GM12878 (cell line): ENCODE measurements around the gene DAB2IP.

Experiments used
- BRCA1 ChIP-seq: IDR thresholded peaks from 2 replicates; pipeline ENCODE4 v1.6.1; 2011; ENCODE audit warnings: low read depth, low read length, improper control_type of control experiment
- CREM ChIP-seq: IDR thresholded peaks from 2 replicates; pipeline ENCODE4 v1.6.1; 2014; ENCODE audit warnings: antibody characterized with exemption, low read depth
- MAX ChIP-seq: IDR thresholded peaks from 2 replicates; pipeline ENCODE4 v1.6.1; 2012; ENCODE audit warnings: low read depth, low read length, improper control_type of control experiment
- POLR2A ChIP-seq: IDR thresholded peaks from 2 replicates; pipeline ENCODE4 v1.6.1; 2011; ENCODE audit warnings: low read depth, mild to moderate bottlenecking, low read length
- POLR2AphosphoS5 ChIP-seq: IDR thresholded peaks from 2 replicates; pipeline ENCODE4 v1.6.1; 2011; ENCODE audit warnings: mild to moderate bottlenecking, low read length, inconsistent platforms
- SREBF1 ChIP-seq: IDR thresholded peaks from 2 replicates; pipeline ENCODE4 v1.6.1; 2012; ENCODE audit warnings: mild to moderate bottlenecking, low read length
- SRF ChIP-seq, 2 experiments: IDR thresholded peaks; 2 replicates each; pipeline ENCODE4 v1.6.1; 2011; ENCODE audit warnings: low read depth in 2 of 2, low read length in 2 of 2, mild to moderate bottlenecking in 1 of 2, moderate library complexity in 1 of 2
- TCF7 ChIP-seq: IDR thresholded peaks from 2 replicates; pipeline ENCODE4 v1.6.1; 2014; ENCODE audit warnings: antibody characterized with exemption, borderline replicate concordance
- ZSCAN29 ChIP-seq: fragments of 450-650 bp; IDR thresholded peaks from 2 replicates; pipeline ENCODE4 v1.6.1; 2017; ENCODE audit warnings: mild to moderate bottlenecking, moderate library complexity
- TF ChIP-seq, protein P1 (sequence below), 3 experiments: IDR thresholded peaks in 2 of 3; conservative IDR thresholded peaks in 1 of 3; 2 replicates each; pipeline ENCODE4 v1.5.1; 2011; ENCODE audit warnings: low read depth in 3 of 3, low read length in 3 of 3, mild to moderate bottlenecking in 3 of 3, control low read depth in 2 of 3, moderate library complexity in 2 of 3, inconsistent platforms in 1 of 3, mixed read lengths in 1 of 3; ENCODE audit not compliant: control insufficient read depth in 2 of 3, insufficient read depth in 1 of 3; ENCODE audit errors: extremely low read depth in 1 of 3

DNA sequence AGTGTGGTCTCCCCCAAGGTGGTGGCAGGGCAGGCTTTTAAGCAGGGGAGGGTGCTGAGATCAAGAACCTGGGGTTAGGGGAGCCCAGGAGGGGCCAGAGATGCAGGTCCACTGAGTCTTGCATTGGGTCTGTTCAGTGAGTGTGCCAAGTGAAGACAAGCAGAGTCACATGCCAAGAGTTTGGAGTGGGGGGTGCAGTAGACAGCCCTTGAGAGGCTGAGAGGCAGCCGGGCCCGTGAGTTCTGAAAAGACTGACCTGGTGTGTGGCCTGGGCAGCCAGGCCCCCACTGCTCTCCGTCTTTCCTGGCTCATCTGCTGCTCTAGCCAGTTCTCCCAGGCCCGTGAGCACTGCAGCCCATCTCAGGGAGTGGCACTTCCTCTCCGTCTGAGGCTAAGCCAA lies 120.0 kb downstream of the DAB2IP start:
- TF ChIP-seq POLR2AphosphoS5 (no peak), BRCA1 (no peak), TCF7 (no peak), ZSCAN29 (no peak), POLR2A (no peak), CREM (no peak), SRF (IDR thresholded peaks at IDR 0.05; ENCODE audit: low read depth in 2 of 2, low read length in 2 of 2) (no peak), MAX (no peak), SREBF1 (no peak)
- TF ChIP-seq, protein P1, sequence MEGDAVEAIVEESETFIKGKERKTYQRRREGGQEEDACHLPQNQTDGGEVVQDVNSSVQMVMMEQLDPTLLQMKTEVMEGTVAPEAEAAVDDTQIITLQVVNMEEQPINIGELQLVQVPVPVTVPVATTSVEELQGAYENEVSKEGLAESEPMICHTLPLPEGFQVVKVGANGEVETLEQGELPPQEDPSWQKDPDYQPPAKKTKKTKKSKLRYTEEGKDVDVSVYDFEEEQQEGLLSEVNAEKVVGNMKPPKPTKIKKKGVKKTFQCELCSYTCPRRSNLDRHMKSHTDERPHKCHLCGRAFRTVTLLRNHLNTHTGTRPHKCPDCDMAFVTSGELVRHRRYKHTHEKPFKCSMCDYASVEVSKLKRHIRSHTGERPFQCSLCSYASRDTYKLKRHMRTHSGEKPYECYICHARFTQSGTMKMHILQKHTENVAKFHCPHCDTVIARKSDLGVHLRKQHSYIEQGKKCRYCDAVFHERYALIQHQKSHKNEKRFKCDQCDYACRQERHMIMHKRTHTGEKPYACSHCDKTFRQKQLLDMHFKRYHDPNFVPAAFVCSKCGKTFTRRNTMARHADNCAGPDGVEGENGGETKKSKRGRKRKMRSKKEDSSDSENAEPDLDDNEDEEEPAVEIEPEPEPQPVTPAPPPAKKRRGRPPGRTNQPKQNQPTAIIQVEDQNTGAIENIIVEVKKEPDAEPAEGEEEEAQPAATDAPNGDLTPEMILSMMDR (IDR thresholded peaks at IDR 0.05 in 2 of 3, conservative IDR thresholded peaks at IDR 0.05 in 1 of 3; ENCODE audit: control insufficient read depth in 2 of 3, extremely low read depth in 1 of 3, insufficient read depth in 1 of 3, low read depth in 3 of 3, low read length in 3 of 3), result no peak
